GM15510 (cell line): Measurements from ENCODE around the gene OR56A3.

Experiments used
- POLR2A ChIP-seq: IDR thresholded peaks from 3 replicates; pipeline ENCODE4 v1.6.1; 2011; ENCODE audit warnings: borderline replicate concordance; ENCODE audit not compliant: insufficient read length; ENCODE audit errors: extremely low read depth

OR56A3 gene

DNA sequence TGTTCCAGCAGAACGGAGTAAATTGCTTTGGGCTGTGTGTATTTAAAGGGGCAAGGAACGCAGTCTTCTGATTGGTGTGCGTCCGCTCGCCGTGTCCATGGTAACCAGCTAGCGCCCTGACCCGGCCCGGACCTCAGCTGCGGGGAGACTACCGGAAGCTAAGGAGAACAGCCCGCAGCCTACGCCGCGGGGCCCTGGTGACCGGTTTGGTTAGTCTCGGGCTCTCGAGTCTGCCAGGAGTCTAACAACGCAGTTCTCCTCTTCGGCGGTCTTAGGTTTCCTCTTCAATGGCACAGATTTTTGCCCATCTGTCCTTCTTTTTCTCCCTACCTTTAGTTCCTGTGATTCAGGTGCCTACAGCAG is 3.5 kb upstream of the OR56A3 start:
- no peak for TF ChIP-seq POLR2A

DNA sequence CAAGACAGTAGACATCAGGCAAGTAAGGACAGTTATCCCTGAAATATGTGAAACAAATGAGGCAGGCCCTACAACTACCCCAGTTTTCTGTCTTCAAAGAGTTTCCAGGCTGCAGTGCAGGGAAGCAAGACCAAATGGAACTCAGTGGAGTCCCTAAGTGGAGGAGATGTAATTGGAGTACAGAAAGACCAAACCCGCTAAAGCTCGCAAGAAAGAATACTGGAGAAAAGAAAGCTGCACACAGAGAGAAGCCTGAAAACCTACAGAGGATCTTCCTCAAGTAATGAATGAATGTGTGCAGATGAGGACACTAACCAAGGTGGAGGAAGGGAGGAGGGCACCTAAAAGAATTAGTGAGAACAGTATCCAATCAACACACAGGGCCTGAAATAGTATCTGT is 1.3 kb upstream of the OR56A3 start:
- TF ChIP-seq POLR2A: no peak

DNA sequence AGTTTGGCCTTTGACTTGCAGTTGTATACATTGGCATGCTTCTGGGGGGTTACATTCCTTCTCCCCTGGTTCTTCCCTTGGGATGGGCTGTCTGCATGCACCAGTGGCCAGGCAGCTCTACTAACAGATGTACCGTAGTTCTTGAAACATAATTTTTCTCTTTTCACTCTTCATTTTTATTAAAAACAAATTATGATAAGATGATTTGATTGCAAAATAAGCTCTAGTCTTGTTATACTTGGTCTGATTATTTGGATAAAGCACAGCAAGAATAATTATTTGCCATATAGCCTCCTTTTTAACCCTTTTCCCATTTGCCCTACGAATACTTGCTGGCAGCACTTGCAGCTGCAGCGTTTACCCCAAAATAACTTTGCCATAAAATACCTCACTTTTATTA is 13.5 kb downstream of the OR56A3 start:
- no peak for TF ChIP-seq POLR2A

DNA sequence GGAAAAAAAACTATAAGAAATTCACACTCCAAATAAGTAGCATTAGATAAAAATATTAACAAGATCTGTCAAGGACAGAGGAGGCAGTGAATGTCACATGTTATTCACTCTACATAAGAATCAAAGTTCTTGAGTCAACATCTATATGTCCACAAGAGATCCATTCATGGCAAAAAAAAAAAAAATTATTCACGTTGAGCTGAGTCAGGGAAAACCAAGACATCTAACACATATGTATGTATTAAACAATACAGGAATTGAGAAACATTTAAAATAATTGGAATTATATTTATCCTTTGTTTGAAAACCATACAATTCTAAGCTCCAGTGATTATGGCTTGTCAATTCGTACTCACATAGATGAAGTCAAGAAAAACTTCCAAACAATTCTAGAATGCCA is 24.9 kb downstream of the OR56A3 start:
- no peak for TF ChIP-seq POLR2A

DNA sequence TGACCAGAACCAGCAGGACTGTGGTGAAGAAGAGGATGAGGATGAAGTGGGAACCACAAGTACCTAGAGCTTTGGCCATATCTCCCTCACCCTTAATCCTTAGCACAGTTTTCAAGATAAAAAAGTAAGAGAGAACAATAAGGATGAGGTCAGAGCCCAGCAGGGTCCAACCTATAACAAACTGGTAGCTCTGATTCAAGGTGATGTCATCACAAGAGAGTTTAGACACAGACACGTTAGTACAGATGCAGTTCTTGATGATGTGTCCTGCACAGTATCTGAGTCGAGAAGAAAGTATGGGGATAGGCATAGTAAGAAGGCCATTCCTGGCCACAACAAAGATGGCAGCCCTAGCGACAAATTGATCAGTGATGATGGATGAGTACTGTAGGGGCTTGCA is 25.7 kb downstream of the OR56A3 start:
- no peak for TF ChIP-seq POLR2A

DNA sequence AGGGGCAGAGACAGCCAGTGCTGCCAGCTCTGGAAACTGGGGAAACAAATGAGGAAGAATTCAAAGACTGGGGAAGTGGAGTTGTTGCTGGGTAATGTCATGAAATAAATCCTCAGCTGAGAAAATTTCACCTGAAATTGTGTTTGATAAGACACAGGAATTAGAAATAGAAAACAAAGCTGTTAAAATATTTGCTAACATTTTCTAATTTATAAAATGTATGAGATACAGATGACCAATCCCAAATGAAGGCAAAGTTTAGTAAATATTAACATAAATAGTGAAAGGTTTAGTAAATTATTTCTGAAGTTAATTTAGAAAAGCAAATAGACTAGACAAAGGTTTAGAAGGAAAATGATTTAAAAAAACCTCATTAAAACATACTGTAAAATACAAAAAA is 26.3 kb downstream of the OR56A3 start, which contains the start of gene OR56A5:
TSS of gene OR56A5 (minus strand) at position 101 of the 400 bp plus-strand sequence. CDS start at position 101, 0 bp downstream.
- no peak for TF ChIP-seq POLR2A

DNA sequence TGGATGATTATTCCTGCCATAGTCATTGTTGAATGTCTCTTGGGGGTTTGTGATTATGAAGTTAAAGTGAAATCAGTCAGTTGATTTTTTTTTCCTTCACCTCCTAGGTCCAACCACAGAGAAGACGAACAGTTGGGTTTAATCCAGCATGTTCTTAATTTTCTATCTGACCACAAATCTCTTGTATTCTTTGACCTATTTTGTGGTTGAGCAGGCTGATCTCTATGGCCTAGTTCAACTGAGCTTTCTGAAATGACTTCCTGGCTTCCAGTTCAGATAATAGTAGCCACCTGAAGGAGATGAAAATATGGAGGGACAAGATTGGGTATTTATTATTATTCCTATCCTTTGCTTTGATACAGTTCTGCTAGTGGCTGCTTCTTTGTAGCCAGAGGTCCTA is 31.5 kb downstream of the OR56A3 start:
- no peak for TF ChIP-seq POLR2A

DNA sequence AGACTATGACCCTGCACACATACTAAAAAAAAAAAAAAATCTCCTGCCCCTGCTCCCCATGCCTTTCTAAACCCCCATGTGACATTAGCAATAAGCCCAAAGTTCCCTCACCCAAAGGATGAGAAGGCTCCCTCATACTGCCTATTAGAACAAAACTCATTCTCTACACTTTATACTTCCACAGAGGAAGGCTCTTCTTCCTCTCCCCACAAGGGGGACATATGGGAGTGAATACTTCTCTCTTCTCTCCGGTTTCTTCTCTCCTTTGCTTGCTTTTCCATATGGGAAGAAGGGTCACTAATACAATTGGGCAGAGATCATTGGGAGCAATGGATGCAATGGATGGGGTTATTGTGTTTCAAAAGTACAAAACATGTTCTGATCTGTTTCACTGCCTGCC is 41.4 kb downstream of the OR56A3 start:
- TF ChIP-seq POLR2A: no peak

DNA sequence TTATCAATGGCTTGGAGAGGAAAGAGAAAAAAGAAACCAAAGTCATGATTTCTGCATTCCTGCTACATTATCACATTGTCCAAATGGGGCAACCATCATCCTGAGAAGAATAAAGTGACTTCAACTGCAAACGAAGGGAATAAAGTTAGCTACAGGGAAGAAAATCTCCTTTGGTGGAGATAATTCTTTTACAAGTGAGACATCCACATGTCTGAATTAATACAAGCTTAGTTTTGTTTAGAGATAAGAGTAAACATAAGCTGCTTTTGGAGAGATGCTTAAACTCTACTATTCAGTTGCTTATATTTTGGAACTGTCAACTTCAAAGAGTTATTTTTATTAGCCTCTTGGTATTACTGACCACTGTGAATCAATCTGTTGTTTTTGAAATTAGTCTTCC is 44.8 kb downstream of the OR56A3 start, which contains the start of gene OR52L1:
TSS of gene OR52L1 (minus strand) at position 101 of the 400 bp plus-strand sequence. CDS start at position 46, 55 bp downstream.
- TF ChIP-seq POLR2A: no peak

DNA sequence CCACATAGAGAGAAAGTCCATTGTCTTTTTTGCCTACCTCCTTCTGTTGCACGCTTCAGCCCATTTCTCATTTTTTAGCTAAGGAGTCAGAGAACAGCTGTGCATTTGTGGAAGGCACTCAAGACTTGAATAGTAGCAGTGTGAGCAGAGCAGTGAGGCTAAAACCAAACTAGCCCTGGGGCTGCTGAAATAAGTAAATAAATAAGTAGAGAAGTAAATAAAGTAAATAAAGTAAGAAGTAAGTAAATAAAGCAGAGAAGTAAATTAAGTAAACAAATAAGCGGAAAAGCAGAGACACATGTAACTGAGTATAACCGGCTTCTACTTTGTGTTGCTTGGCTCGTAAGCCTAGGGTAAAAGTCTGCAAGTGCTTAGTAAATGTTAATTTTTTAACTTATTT is 47.2 kb downstream of the OR56A3 start:
- no peak for TF ChIP-seq POLR2A

DNA sequence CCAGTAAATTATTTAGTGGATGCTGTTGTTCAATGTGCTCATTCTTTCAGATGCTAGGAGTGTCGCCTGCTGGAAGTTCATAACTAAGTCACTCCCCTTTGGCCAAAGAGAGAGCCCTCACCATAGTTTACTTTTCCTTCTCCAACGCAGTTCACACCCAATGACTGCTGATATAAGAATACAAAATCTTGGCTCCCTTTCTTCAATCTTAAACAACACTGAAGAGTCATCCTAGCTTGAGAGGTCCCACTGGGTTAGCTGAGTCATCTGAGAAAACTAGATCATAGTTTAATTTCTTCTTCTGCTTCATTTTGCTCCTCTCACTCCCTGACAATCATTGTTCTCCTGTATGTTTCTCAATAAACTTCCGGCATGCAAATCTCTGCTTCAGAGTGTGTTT is 50.1 kb downstream of the OR56A3 start:
- TF ChIP-seq POLR2A: no peak

DNA sequence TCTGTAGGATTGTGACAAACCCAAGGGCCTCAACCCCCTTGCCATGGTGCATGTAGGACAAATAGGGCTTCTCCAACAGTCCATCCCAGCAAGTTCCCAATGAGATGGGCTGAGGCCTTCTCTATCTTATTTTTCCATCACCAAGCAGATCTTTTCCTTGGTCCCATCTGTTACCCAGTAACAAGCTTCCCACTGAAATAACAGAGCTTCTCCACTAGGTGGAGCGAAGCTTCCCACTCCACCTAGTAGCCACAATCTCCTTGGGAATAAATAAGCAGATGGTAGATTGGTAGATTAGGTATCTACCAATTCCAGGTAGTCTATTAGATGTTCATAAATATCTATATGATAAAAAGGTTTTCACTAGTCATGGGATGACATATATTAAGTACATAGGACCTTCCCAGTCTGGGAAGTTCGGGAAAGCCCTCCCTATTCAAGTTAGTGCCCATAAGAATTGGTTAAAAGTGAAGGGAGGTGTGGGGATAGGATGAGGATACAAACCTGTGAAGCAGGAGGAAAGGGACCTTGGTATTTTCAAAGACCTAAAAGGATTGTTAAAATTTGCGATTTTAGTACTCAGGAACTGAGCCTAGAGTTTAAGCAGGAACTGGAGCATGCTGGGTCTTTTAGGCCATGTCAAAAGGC is 50.7 kb downstream of the OR56A3 start:
- TF ChIP-seq POLR2A: no peak

DNA sequence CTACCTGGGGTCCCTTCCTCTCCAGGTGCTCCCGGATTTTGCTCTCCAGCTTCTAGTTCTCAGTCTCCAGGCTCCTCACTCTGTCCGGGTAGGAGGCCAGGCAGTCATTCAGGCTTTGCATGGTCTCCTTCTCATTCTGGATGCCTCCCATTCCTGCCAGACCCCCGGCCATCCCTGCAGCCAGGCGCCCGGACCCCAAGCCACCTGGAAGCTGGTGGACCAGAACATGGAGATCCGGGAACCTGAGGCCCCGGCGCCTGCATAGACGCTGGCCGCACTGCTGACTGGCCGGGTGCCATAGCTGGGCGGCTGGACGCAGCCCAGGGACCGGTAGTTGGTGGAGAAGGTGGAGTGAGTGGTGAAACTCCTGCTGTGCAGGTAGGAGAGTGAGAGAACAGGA is 52.7 kb downstream of the OR56A3 start:
- TF ChIP-seq POLR2A: no peak
